ENCODE measurements around the gene TMX4.

DNA sequence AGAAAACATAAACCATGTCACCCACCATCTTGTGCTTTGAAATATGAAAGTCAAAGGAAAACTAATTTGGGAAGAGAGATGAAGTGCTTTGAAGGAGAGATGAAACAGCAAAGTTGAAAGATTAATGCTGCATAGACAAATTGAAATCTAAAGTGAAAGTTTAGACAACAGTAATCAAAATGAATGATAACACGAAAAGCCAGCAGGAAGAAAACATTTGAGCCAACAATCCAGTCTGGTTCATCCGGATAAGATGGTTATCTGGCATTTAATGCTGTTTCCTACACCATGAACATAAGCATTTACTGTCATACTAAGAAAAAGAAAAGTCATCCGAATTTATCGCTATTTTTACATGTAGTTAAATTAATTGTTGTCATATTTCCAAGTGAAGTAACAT, 79.9 kb downstream of the TMX4 start:
- TF ChIP-seq, protein P1, sequence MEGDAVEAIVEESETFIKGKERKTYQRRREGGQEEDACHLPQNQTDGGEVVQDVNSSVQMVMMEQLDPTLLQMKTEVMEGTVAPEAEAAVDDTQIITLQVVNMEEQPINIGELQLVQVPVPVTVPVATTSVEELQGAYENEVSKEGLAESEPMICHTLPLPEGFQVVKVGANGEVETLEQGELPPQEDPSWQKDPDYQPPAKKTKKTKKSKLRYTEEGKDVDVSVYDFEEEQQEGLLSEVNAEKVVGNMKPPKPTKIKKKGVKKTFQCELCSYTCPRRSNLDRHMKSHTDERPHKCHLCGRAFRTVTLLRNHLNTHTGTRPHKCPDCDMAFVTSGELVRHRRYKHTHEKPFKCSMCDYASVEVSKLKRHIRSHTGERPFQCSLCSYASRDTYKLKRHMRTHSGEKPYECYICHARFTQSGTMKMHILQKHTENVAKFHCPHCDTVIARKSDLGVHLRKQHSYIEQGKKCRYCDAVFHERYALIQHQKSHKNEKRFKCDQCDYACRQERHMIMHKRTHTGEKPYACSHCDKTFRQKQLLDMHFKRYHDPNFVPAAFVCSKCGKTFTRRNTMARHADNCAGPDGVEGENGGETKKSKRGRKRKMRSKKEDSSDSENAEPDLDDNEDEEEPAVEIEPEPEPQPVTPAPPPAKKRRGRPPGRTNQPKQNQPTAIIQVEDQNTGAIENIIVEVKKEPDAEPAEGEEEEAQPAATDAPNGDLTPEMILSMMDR (IDR thresholded peaks at IDR 0.05; ENCODE audit: poor library complexity), result no peak
- no peak for TF ChIP-seq EZH2phosphoT487 (IDR thresholded peaks at IDR 0.05; ENCODE audit: low read depth, severe bottlenecking, unreplicated experiment)
- TF ChIP-seq EZH2 (IDR thresholded peaks at IDR 0.05; ENCODE audit: borderline replicate concordance), result no peak
